ENCODE results near the gene OR51B6. TPM values are rescaled to one million over a fixed set of nuclear protein-coding genes. Genes with fewer than 3 reads are reported as not detected.

The OR51B6 gene
- total and polyA plus RNA-seq, 9 of the 15 experiments (the other 6 are each of a cell fraction or from before 2014, with no cell fraction given) = 0.06 to 0.97 TPM; not detected in 7

- TF ChIP-seq ZNF592 (IDR thresholded peaks at IDR 0.05) = peak; percentile 95
- TF ChIP-seq PHB (CRISPR knock-in tag; IDR thresholded peaks at IDR 0.05) = no peak
- TF ChIP-seq OTX1 (CRISPR knock-in tag; IDR thresholded peaks at IDR 0.05) = no peak
- TF ChIP-seq SNAPC5 (CRISPR knock-in tag; IDR thresholded peaks at IDR 0.05) = no peak
- peak; percentile 49 for TF ChIP-seq CXXC5 (CRISPR knock-in tag; IDR thresholded peaks at IDR 0.05)
- no peak for TF ChIP-seq POLR2A (conservative IDR thresholded peaks at IDR 0.05)
- no peak for TF ChIP-seq THRAP3 (IDR thresholded peaks at IDR 0.05; ENCODE audit: borderline replicate concordance)
- peak; percentile 50; the same call in 1 of the 2 replicates for TF ChIP-seq C11orf30 (IDR thresholded peaks at IDR 0.05; ENCODE audit: low read depth)
- peak; percentile 47; the same call in 1 of the 2 replicates for TF ChIP-seq ZNF239 (CRISPR knock-in tag; IDR thresholded peaks at IDR 0.05)
- TF ChIP-seq CCNT2 (IDR thresholded peaks at IDR 0.05; ENCODE audit: borderline replicate concordance, extremely low read depth, insufficient read length, low read depth, low read length) = no peak
- no peak for TF ChIP-seq CHD2 (IDR thresholded peaks at IDR 0.05; ENCODE audit: low read depth, low read length)
- no peak for TF ChIP-seq GABPB2 (CRISPR knock-in tag; conservative IDR thresholded peaks at IDR 0.05)
- no peak for TF ChIP-seq NFIX (CRISPR knock-in tag; IDR thresholded peaks at IDR 0.05; ENCODE audit: low read depth)
- TF ChIP-seq SETDB1 (IDR thresholded peaks at IDR 0.05; ENCODE audit: low read length) = no peak
- TF ChIP-seq MTF1 (CRISPR knock-in tag; IDR thresholded peaks at IDR 0.05; ENCODE audit: borderline replicate concordance) = no peak
- TF ChIP-seq ZNF184 (CRISPR knock-in tag; IDR thresholded peaks at IDR 0.05) = no peak
- no peak for TF ChIP-seq CEBPZ (IDR thresholded peaks at IDR 0.05; ENCODE audit: borderline replicate concordance, low read depth, low read length)
- no peak for TF ChIP-seq ARID1B (IDR thresholded peaks at IDR 0.05)
- peak; percentile 26; the same call in 1 of the 2 replicates for TF ChIP-seq RFX1 (IDR thresholded peaks at IDR 0.05)
- no peak for TF ChIP-seq SIN3B (IDR thresholded peaks at IDR 0.05; ENCODE audit: low read depth)
- no peak for TF ChIP-seq PML (IDR thresholded peaks at IDR 0.05; ENCODE audit: low read length)
- peak; percentile 87 for TF ChIP-seq ZNF311 (CRISPR knock-in tag; IDR thresholded peaks at IDR 0.05)
- peak; percentile 80 for TF ChIP-seq PTTG1 (tag; IDR thresholded peaks at IDR 0.05; ENCODE audit: low read depth)
- TF ChIP-seq ELF4 (CRISPR knock-in tag; IDR thresholded peaks at IDR 0.05) = no peak
Measured at GRCh38 chr11:5367448-5368074, 16.3 kb downstream of the OR51B6 start (continued).

Data from K562 (cell line).